Activated B cell treated with CpG ODN at 0.5 μM for 24 hours (primary cell): ENCODE data around the gene GJA3. TPM values are rescaled to one million over a fixed set of nuclear protein-coding genes. Genes with fewer than 3 reads are reported as not detected.

Source experiments
- ATAC-seq: fragments of 200-7000 bp; cut with Tn5 transposase; one replicate; pipeline ENCODE4 v1.10.0; 2021; ENCODE audit warnings: low read depth, mild to moderate bottlenecking, moderate library complexity
- CTCF ChIA-PET: fragments of 350-600 bp; sonication (Branson Sonifier 250); formaldehyde crosslinking; loops from one replicate; lab custom pipeline; 2021; ENCODE audit warnings: antibody characterized with exemption; lab: Charles Lee
- POLR2A ChIA-PET: fragments of 350-600 bp; sonication (Branson Sonifier 250); formaldehyde crosslinking; loops from one replicate; lab custom pipeline; 2021; ENCODE audit warnings: antibody characterized with exemption; lab: Charles Lee
- DNase-seq: peaks from one replicate; pipeline ENCODE4 v3.0.0; 2022
- H3K27ac Mint-ChIP-seq: one replicate; pipeline ENCODE4 v1.8.0; 2020; ENCODE audit warnings: mixed read lengths
- H3K27me3 Mint-ChIP-seq: one replicate; pipeline ENCODE4 v1.8.0; 2021; ENCODE audit warnings: mixed read lengths
- H3K36me3 Mint-ChIP-seq: one replicate; pipeline ENCODE4 v1.8.0; 2021; ENCODE audit warnings: low read depth, mixed read lengths
- H3K4me1 Mint-ChIP-seq: one replicate; pipeline ENCODE4 v1.8.0; 2021; ENCODE audit warnings: mixed read lengths
- H3K4me3 Mint-ChIP-seq: one replicate; pipeline ENCODE4 v1.8.0; 2020; ENCODE audit warnings: mild to moderate bottlenecking, mixed read lengths
- H3K9me3 Mint-ChIP-seq: one replicate; pipeline ENCODE4 v1.8.0; 2020; ENCODE audit warnings: mixed read lengths
- intact Hi-C: fragments of 100-400 bp; cut with micrococcal nuclease; formaldehyde crosslinking; loops from one replicate; pipeline ENCODE4 v1.15.1; 2024
- total RNA-seq: library from RNA; stranded (reverse); gene quantifications from 2 replicates; pipeline ENCODE4 v1.2.3, GENCODE V29; 2022
- TF ChIP-seq, protein P1 (sequence below): fragments of 200-600 bp; IDR thresholded peaks from one replicate; pipeline ENCODE4 v1.8.0; 2022; ENCODE audit warnings: antibody characterized with exemption, mild to moderate bottlenecking

GJA3 gene
- 0.09 and 0.10 TPM in 2 replicates for total RNA-seq

DNA sequence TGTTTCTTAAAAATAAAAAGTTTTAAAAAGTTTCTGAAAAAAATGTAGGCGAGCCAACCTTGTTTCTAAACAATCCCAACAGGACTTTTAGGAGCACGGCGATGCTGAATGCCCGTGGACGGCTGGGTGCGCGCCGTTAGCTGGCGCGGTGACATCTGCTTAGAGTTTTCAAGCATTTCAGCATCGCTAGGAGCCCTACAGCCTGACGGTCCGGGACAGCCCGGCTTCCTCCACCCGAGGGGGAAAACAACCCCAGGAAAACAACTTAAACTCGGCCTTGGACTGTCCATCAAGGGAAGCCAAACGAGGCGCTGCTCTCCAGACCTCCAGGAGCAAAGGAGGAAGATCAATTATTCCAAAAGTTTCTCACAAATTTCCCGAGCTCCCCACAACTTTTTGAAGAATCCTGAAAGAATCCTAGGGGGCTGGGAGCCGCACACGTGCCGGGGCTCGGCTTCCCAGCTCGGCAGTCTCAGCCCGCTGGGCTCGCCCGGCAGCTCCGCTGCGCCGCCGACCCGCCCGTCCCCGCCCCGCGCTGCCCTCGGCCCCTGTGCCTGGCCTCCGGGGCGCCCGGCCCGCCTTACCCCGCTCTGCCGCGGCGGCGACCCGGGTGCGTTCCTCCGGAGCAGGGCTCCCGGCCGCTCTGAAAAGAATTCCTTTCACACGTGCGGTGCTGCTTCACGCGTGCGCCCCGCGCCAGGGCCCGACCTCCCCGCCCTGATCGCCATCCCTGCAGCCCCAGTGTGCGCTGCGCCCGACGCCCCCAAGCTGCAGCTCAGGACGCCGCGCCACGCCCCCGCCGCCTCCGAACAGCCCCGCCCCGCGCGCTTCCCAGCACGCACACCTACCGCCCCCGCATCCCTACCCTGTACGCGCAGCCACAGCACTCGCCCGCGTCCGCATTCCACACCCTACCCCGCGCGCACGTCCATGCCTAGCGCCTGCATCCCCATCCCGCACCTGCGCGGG is at the start of gene GJA3:
GJA3 (minus strand) TSS at position 747 of the 969 bp plus-strand sequence. CDS start 17,764 bp downstream, outside the sequence.
- H3K36me3 Mint-ChIP-seq = no peaks in the 10 kb centered on the region
- ChIA-PET CTCF (interaction anchor here (3.4 kb wide), 1 partner anchor 176 kb away, joined by 14 read pairs; no protein-coding TSS in a partner anchor), POLR2A (interaction anchor here (1.0 to 1.4 kb wide), 3 partner anchors 13 to 297 kb away, joined by 3 read pairs; partner anchors contain the start of gene ZMYM5)
- ATAC-seq (peak; percentile 66), DNase-seq (peak; percentile 54)
- TF ChIP-seq, protein P1, sequence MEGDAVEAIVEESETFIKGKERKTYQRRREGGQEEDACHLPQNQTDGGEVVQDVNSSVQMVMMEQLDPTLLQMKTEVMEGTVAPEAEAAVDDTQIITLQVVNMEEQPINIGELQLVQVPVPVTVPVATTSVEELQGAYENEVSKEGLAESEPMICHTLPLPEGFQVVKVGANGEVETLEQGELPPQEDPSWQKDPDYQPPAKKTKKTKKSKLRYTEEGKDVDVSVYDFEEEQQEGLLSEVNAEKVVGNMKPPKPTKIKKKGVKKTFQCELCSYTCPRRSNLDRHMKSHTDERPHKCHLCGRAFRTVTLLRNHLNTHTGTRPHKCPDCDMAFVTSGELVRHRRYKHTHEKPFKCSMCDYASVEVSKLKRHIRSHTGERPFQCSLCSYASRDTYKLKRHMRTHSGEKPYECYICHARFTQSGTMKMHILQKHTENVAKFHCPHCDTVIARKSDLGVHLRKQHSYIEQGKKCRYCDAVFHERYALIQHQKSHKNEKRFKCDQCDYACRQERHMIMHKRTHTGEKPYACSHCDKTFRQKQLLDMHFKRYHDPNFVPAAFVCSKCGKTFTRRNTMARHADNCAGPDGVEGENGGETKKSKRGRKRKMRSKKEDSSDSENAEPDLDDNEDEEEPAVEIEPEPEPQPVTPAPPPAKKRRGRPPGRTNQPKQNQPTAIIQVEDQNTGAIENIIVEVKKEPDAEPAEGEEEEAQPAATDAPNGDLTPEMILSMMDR = no peak
- no peak within 1 kb of the TSS for H3K27ac Mint-ChIP-seq
- peak within 1 kb of the TSS; percentile 85 for H3K4me3 Mint-ChIP-seq
- peaks cover 5% of the 10 kb centered on the region for H3K27me3 Mint-ChIP-seq
- H3K4me1 Mint-ChIP-seq = peaks cover 18% of the 10 kb centered on the region
- no peaks in the 10 kb centered on the region for H3K9me3 Mint-ChIP-seq
- intact Hi-C loops = loop anchor here (1.0 to 5.0 kb wide), 6 partner anchors 14 to 528 kb away; partner anchors contain the start of genes MPHOSPH8, PSPC1 and ZMYM2

DNA sequence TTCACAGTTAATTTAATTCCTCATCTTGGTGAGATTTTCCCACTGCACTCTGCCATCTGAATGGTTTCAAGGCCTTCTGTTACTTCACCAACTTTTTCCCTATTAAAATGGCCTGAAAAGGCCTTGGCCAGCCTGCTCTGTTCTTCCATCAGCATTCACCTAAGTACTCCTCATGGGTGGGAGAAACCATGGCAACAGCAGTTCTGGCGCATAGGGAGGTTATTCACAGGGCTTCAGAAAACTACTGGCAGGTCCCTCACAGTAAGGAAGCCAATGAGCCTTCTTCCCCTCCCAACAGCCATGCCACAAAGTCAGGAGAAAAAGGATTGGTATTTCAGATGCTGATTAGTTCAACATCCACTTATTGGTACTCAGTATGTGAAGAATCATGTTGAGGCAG is 49.1 kb upstream of the GJA3 start:
- no peak overlapping the region for H3K4me3 Mint-ChIP-seq
- H3K27ac Mint-ChIP-seq = no peak overlapping the region
- ATAC-seq (no peak), DNase-seq (no peak)
- ChIA-PET CTCF (no interaction called here), POLR2A (no interaction called here)
- TF ChIP-seq, protein P1 = no peak
- H3K36me3 Mint-ChIP-seq = no peaks in the 10 kb centered on the region
- intact Hi-C loops = no loop called here
- H3K4me1 Mint-ChIP-seq = no peaks in the 10 kb centered on the region
- H3K9me3 Mint-ChIP-seq = peaks cover 11% of the 10 kb centered on the region
- H3K27me3 Mint-ChIP-seq = peaks cover 16% of the 10 kb centered on the region

DNA sequence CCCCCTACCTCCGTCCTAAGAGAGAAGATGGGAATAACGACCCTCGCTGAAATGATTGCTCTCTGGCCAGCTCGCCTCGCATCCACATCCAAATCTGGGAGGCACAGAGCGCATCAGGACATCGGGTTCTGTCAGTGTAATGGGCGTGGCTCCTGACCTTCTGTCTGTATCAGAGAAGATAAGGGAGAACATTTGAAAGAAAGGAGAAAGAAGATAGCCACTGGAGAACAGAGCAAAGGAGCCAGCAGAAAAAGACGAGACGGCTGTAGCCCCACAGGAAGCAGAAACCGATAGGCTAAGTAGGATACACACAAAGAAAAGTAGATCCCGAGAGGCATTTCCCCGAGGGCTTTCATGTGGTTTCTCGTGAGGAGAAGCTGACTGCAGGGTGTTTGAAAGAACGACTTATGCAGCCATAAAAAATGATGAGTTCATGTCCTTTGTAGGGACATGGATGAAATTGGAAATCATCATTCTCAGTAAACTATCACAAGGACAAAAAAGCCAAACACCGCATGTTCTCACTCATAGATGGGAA is 45.9 kb upstream of the GJA3 start:
- no peak for ATAC-seq
- CTCF ChIA-PET = no interaction called here
- DNase-seq = no peak
- Mint-ChIP-seq H3K36me3 (no peaks in the 10 kb centered on the region), H3K4me3 (no peak overlapping the region), H3K27ac (no peak overlapping the region), H3K9me3 (peaks cover under 1% of the 10 kb centered on the region), H3K27me3 (peaks cover 20% of the 10 kb centered on the region), H3K4me1 (no peaks in the 10 kb centered on the region)
- POLR2A ChIA-PET = no interaction called here
- TF ChIP-seq, protein P1 = no peak
- intact Hi-C loops = no loop called here

DNA sequence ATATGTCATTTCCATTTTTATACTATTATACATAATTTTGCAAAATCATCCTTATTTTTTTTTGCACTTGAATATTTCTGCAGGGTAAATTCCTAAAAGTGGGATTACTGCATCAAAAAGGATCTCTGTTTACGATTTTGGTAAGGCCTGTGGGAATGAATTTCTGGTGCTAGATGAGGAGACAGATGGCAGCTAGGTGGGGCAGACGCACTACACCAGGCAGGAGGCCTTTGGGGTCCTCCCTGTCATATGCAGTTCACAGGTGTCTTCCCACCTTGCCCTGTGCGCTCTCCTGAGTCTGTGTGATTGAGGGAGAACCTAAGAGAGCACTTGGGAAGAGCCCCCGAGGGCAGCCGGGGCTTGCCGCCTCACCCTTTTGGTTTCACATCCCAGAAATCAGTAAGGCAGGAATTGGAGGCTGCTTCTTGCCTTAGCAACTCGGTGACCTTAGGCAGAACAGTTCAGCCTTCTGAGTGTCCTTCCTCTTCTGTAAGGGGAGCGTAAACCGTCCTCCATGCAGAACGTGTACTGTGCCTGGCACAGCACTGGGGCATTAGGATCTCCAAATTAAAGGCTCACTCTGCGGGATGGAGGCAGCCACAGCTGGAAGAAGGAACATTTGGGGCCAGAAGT is 45.3 kb upstream of the GJA3 start:
- no peaks in the 10 kb centered on the region for H3K36me3 Mint-ChIP-seq
- no peaks in the 10 kb centered on the region for H3K4me1 Mint-ChIP-seq
- ChIA-PET POLR2A (no interaction called here), CTCF (no interaction called here)
- no peak overlapping the region for H3K4me3 Mint-ChIP-seq
- no peak overlapping the region for H3K27ac Mint-ChIP-seq
- no peak for ATAC-seq
- peaks cover 3% of the 10 kb centered on the region for H3K9me3 Mint-ChIP-seq
- DNase-seq = no peak
- H3K27me3 Mint-ChIP-seq = peaks cover 23% of the 10 kb centered on the region
- intact Hi-C loops = no loop called here
- TF ChIP-seq, protein P1 = no peak
